Measurements from ENCODE around the gene PANX2. TPM values are rescaled to one million over a fixed set of nuclear protein-coding genes. Genes with fewer than 3 reads are reported as not detected.
"Not testable (repeated sequence)": the region's sequence is repeated elsewhere in the genome, so short reads cannot be mapped to it uniquely, and the experiment has no call there.

PANX2 gene
- total RNA-seq, 1 experiment from 2014 or later: 9.4 TPM

GRCh38 chr22:50146439-50147238 is 23.9 kb upstream of the PANX2 start:
- no peak overlapping the region for H3K4me2 ChIP-seq (ENCODE audit: low read length)
- intact Hi-C loops (cut with micrococcal nuclease): no loop called here
- H2AFZ ChIP-seq (ENCODE audit: low read length): no peak overlapping the region
- ATAC-seq: no peak
- no peak overlapping the region for H3K27ac ChIP-seq (ENCODE audit: low read length)
- H3K4me1 ChIP-seq (ENCODE audit: insufficient read depth, low read length): no peaks in the 10 kb centered on the region
- POLR2A ChIA-PET (ENCODE audit: unreplicated experiment): no interaction called here
- no peaks in the 10 kb centered on the region for H4K20me1 ChIP-seq (ENCODE audit: low read length)
- H3K9me2 ChIP-seq (replicated peaks; ENCODE audit: low read length): no peaks in the 10 kb centered on the region
- CTCF ChIA-PET: no interaction called here
- H3K4me3 ChIP-seq (ENCODE audit: low read length): no peak overlapping the region
- H3K9ac ChIP-seq (ENCODE audit: low read length): no peak overlapping the region
- no peaks in the 10 kb centered on the region for H3K36me3 ChIP-seq (ENCODE audit: low read depth, low read length)
- no peak for DNase-seq
- no peaks in the 10 kb centered on the region for H3K9me3 ChIP-seq (ENCODE audit: low read length)
- no peaks in the 10 kb centered on the region for H3K27me3 ChIP-seq (ENCODE audit: low read length)
- BruUV-seq (replicated peaks): no TSS peak
- no peaks in the 10 kb centered on the region for H3K79me2 ChIP-seq (ENCODE audit: low read length)
- H3F3A ChIP-seq (ENCODE audit: low read length, unreplicated experiment): no peaks in the 10 kb centered on the region
- TF ChIP-seq CTCF (conservative IDR thresholded peaks at IDR 0.05; ENCODE audit: low read depth, low read length) (no peak), EZH2phosphoT487 (IDR thresholded peaks at IDR 0.05; ENCODE audit: borderline replicate concordance, low read length) (no peak), EZH2 (IDR thresholded peaks at IDR 0.05; ENCODE audit: low read length, unreplicated experiment) (no peak)

- H3K79me2 ChIP-seq (ENCODE audit: low read length); DNase-seq; H2AFZ ChIP-seq (ENCODE audit: low read length); H3K4me3 ChIP-seq (ENCODE audit: low read length); H3F3A ChIP-seq (ENCODE audit: low read length, unreplicated experiment); H3K4me2 ChIP-seq (ENCODE audit: low read length); H3K27ac ChIP-seq (ENCODE audit: low read length); H3K9me3 ChIP-seq (ENCODE audit: low read length); H3K4me1 ChIP-seq (ENCODE audit: insufficient read depth, low read length); BruUV-seq (replicated peaks); CTCF ChIA-PET; H4K20me1 ChIP-seq (ENCODE audit: low read length); H3K9me2 ChIP-seq (replicated peaks; ENCODE audit: low read length); intact Hi-C loops (cut with micrococcal nuclease); H3K27me3 ChIP-seq (ENCODE audit: low read length); H3K36me3 ChIP-seq (ENCODE audit: low read depth, low read length); ATAC-seq; POLR2A ChIA-PET (ENCODE audit: unreplicated experiment); H3K9ac ChIP-seq (ENCODE audit: low read length): not testable (repeated sequence)
Observed at GRCh38 chr22:50147258-50148165, 23.0 kb upstream of the PANX2 start.

GRCh38 chr22:50148166-50148500 is 22.4 kb upstream of the PANX2 start:
- TF ChIP-seq EZH2 (IDR thresholded peaks at IDR 0.05; ENCODE audit: low read length, unreplicated experiment) (no peak), CTCF (conservative IDR thresholded peaks at IDR 0.05; ENCODE audit: low read depth, low read length) (no peak), EZH2phosphoT487 (IDR thresholded peaks at IDR 0.05; ENCODE audit: borderline replicate concordance, low read length) (no peak)
- Histone ChIP-seq H3K27ac (ENCODE audit: low read length) (no peak overlapping the region), H3K9me3 (ENCODE audit: low read length) (no peaks in the 10 kb centered on the region), H3K27me3 (ENCODE audit: low read length) (no peaks in the 10 kb centered on the region), H3K79me2 (ENCODE audit: low read length) (no peaks in the 10 kb centered on the region), H3K4me1 (ENCODE audit: insufficient read depth, low read length) (no peaks in the 10 kb centered on the region), H3K9me2 (replicated peaks; ENCODE audit: low read length) (no peaks in the 10 kb centered on the region), H3K36me3 (ENCODE audit: low read depth, low read length) (no peaks in the 10 kb centered on the region), H2AFZ (ENCODE audit: low read length) (no peak overlapping the region), H3K9ac (ENCODE audit: low read length) (no peak overlapping the region), H3F3A (ENCODE audit: low read length, unreplicated experiment) (no peaks in the 10 kb centered on the region), H4K20me1 (ENCODE audit: low read length) (no peaks in the 10 kb centered on the region), H3K4me3 (ENCODE audit: low read length) (no peak overlapping the region), H3K4me2 (ENCODE audit: low read length) (no peak overlapping the region)
- BruUV-seq (replicated peaks): no TSS peak
- ATAC-seq: no peak
- CTCF ChIA-PET: no interaction called here
- DNase-seq: no peak
- intact Hi-C loops (cut with micrococcal nuclease): no loop called here
- POLR2A ChIA-PET (ENCODE audit: unreplicated experiment): no interaction called here
